Measurements from ENCODE around the gene ANKS1B.

DNA sequence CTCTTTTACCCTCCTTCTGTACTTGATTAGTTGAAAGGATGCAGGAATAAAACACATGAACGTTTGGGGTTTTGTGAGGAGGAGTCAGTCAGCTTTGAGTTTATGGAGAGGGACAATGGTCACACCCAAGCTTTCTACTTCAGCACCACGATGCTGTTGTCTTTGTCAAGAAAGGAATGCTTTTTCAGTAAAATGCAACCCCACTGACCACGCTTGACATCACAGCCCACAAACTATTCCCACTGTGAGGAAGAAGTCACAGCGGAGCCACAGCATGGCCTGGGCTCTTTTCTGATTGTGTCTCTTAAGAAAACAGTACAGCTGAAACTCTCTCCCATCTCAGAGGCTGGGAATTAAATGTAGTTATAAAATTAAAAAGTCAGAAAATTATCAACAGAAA lies 1204.5 kb downstream of the ANKS1B start:
- TF ChIP-seq, protein P1, sequence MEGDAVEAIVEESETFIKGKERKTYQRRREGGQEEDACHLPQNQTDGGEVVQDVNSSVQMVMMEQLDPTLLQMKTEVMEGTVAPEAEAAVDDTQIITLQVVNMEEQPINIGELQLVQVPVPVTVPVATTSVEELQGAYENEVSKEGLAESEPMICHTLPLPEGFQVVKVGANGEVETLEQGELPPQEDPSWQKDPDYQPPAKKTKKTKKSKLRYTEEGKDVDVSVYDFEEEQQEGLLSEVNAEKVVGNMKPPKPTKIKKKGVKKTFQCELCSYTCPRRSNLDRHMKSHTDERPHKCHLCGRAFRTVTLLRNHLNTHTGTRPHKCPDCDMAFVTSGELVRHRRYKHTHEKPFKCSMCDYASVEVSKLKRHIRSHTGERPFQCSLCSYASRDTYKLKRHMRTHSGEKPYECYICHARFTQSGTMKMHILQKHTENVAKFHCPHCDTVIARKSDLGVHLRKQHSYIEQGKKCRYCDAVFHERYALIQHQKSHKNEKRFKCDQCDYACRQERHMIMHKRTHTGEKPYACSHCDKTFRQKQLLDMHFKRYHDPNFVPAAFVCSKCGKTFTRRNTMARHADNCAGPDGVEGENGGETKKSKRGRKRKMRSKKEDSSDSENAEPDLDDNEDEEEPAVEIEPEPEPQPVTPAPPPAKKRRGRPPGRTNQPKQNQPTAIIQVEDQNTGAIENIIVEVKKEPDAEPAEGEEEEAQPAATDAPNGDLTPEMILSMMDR (IDR thresholded peaks at IDR 0.05): no peak
- no peak for TF ChIP-seq POLR2A (IDR thresholded peaks at IDR 0.05)
- no peak for TF ChIP-seq POLR2AphosphoS5 (IDR thresholded peaks at IDR 0.05)
